GM21528 (cell line): ENCODE data around the gene SLC66A1.

Experiments
- ATAC-seq: cut with Tn5 transposase; IDR thresholded peaks from one replicate; pipeline ENCODE4 v1.9.1; 2021; ENCODE audit warnings: mild to moderate bottlenecking, moderate library complexity; ENCODE audit not compliant: unreplicated experiment, low FRiP score

SLC66A1 gene

DNA sequence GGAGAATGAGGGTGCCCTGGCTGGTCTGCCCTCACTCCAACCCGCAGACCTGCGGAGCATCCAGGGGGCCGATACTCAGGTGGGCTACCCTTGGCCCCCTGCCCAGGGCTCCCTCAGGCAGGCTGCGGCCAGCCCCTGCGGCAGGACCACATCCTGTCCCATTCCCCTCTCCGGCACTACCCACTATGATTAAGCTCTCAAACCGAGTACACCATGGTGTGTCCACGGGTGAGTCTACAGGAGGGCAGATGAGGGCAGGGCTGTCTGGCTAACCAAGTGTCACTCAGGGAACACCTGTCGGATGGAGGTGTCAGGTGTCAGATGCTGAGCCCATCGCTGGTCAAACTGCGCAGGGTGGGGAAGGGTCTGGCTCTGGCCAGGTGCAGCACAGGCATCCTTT lies 47.2 kb downstream of the SLC66A1 start:
- no peak for ATAC-seq

GRCh38 chr1:19360016-19360415 lies 47.9 kb downstream of the SLC66A1 start:
- no peak for ATAC-seq

GRCh38 chr1:19360432-19360831 lies 48.3 kb downstream of the SLC66A1 start:
- no peak for ATAC-seq

DNA sequence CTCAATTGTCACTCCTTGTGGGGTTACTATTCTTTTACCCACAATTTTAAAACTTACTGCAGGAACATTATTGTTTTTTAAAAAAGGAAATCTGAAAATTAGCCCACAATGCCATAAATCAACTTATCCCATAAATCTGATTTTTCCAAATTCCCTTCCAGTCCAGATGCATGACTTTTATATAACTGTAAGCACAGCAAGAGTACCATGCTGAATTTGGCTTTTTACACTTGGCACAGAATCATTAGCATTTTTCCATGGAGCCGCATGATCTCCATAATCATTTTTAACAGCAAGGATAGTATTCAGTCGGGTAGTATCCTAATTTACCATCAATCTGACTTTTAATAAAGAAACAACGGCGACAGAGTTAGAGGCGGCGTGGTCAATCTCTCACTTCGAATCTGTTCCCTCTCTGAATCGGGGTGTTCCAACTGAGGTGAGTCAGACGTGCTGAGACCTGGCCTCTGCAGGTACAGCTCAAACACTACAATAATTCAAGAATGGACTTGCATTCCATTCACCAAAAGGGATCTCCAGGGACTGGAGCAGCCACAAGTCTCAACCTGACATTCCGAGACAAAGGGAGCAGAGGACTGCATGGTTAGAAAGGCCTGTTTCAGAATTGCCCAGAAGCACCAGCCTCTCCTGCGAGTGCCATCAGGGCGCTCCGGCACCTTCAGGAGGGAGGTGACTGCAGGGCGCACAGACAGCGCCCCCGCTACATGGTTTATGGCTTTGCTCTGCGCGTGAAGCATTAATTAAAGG lies 48.9 kb downstream of the SLC66A1 start:
- no peak for ATAC-seq

GRCh38 chr1:19361611-19362147 lies 49.6 kb downstream of the SLC66A1 start:
- no peak for ATAC-seq

DNA sequence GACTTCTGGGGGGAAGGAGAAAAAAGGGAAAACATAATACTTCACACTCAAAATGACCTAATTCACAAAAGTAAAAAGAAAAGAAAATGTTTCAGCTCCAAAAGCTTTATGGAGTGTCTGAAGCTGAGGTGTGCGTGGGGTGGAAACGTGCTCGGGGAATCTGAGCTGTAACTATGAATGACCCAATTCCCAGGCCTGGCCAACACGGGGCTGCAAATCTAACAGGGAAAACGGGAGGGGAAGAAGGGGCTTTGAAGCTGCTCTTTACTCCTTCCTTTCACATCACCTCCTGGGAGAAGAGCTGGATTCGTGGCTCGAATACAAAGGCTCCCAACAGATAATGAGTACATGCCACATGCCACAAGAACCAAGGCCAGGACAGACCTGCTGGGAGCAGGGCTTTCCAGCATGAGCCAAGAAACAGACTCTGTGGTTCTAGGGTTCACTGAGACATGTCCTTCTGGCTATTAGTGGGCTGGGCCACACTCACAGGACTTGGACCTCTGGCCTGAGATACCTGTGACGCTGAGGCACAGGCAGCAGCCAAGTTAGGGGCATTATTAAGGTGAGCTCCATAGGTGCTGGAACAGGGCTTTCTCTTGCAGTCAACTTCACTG lies 51.5 kb downstream of the SLC66A1 start:
- no peak for ATAC-seq

DNA sequence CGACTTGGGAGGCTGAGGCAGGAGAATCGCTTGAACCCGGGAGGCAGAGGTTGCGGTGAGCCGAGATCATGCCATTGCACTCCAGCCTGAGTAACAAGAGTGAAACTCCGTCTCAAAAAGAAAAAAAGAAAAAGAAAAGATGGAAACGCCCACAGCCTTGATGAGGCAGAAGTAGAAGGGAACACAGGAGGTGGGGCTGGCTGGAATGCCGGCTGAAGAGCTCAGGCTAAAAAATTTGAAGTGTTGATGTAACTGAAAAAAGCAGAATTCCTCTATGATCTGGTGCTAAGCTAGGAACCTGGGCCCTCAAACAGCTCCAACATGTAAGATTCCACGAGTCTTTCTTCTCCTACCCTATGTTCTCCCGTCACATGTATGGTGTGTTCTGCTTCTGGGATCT lies 53.6 kb downstream of the SLC66A1 start:
- ATAC-seq, result no peak

- ATAC-seq, result no peak
These were observed 54.7 kb downstream of the SLC66A1 start for GRCh38 chr1:19366599-19367536.

- ATAC-seq, result no peak
These were observed 55.5 kb downstream of the SLC66A1 start for GRCh38 chr1:19367584-19368041.

GRCh38 chr1:19368050-19368449 lies 55.9 kb downstream of the SLC66A1 start:
- no peak for ATAC-seq

DNA sequence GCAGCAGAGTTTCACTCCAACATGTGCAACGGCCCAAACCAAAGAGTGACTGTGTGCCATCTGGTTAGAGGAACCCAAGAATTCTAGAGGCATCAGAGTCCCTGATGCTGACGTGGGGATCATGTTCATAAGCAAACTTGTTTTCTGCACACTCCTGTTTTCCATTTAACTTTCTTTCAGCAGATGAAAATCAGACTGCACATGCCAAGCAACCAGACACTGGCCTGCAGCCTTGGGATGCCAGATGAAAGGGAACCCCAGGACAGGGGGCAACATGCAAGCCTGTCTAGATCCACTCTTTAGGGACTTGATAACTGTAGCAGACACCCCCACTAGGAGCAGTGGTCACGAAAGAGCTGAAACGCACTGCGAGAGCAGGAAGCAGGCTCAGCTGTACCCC lies 56.8 kb downstream of the SLC66A1 start:
- ATAC-seq, result no peak

DNA sequence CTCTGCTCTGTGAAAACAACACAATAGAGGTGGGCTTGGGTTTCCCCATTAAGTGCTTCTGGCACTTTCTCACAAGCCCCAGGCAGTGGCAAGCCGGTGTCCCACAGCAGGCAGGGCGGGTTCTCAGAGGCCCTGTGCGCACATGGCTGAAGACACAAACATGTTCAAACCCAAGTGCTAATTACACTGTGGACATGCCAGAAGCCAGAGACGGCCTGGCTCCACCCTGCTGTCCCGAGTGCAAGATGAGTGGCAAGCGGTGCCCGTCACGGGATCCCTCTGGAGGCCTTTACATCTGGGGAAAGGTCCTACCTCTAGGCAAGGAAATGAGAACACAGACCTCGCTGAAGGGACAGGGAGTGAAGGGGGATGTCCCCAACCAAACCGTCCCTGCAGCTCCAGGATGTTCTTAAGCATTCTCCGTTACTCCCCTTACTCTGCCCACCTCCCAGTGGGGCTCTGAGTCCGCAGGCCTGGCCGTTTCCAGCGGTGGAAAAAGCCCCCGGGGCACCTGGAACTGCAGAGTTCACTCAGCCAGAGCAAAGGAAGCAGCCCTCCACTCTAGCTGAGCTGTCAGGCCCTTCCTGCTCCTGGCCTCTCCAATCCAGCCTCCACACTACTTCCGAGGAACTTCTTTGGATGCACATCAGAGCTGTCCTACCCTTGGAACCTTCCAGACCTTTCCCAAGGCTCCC lies 57.4 kb downstream of the SLC66A1 start:
- ATAC-seq, result no peak

- ATAC-seq, result no peak
These were observed 58.5 kb downstream of the SLC66A1 start for GRCh38 chr1:19370453-19371170.

DNA sequence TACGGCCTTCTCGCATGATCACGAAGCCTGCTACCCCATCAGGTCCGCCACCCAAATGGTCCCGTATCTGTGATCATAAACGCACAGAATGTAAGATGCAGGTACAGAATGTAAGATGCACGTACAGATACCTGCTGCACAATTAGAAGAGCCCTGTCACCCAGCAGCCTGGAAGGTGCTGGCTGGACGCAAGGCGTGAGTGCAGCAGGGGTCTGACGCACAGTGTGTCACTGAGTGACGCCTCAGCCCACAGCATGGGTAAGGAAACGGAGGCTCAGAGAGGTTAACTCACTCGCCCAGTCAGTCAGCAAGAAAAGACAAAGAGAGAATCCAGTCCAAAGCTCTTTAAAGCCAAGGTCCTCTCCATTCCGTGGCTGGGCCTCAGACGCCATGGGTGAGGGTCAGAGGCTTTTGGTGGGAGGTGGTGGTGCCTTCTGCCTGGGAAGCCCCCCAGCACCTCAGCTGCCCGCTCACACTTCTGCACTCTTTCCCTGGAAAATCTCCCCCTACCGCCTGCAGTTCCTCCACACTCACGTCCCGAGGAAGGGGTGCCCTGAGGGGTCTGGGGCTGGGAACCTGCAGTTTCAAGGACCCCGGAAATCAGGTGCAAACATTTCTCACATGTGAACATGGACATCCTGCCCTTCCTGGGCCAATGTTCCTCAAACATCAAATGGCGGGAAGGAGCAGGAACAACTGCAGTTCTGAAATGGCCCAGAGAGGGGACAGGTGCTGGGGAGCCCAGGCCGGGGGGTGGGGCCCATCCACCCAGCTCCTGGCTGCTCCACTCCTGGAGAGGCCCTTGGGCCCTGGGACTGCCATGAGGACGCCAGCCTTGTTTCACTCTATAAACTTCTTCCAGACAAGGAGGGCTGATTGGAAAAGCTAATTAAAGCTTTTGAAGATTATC lies 59.4 kb downstream of the SLC66A1 start:
- ATAC-seq, result no peak

GRCh38 chr1:19372136-19372514 lies 60.0 kb downstream of the SLC66A1 start:
- ATAC-seq, result no peak

GRCh38 chr1:19372602-19373001 lies 60.5 kb downstream of the SLC66A1 start:
- ATAC-seq, result no peak

DNA sequence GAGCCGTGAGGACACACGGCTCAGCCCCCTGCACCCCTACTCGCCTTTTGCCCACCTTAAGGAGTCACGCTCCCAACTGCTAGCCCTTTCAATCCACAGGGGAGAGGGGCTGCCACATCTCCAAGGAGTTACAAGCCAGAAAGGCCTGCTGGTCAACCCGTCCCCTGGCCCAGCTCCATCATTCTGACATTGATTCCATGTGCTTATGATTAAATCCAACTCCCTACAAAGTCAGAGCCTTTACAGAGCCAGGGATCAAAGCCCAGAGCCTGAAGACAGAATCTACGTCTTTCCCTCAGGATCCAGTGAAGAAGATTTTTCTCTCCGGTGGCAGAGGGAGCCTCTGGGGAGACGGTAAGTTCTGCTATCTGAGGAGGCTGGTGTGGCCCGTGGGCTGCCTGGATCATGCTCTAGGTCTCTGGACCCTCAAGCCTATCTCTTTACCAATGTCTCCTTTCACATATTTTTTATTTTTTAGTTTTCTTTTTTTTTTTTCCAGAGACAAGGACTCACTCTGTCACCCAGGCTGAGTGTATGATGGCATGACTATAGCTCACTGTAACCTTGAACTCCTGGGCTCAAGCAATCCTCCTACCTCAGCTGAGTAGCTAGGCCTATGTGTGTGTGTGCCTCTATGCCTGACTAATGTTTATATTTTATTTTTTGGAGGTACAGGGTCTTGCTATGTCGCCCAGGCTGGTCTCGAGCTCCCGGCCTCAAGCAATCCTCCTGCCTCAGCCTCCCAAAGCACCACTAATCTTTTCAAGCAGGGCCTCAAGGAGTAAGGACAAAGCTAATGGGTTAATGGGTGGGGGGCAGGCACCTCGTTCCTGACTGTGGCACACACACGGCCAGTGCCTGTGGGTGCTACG lies 61.3 kb downstream of the SLC66A1 start:
- ATAC-seq, result no peak
